Erythroblast (primary cell): Measurements from ENCODE around the gene RIT2.

ENCODE experiments used
- GATA1 ChIP-seq: IDR thresholded peaks from 2 replicates; pipeline ENCODE4 v1.6.1; 2011; ENCODE audit warnings: low read depth, mild to moderate bottlenecking, control low read depth, low read length, moderate library complexity
- POLR2A ChIP-seq: IDR thresholded peaks from 2 replicates; pipeline ENCODE4 v1.6.1; 2011; ENCODE audit warnings: mild to moderate bottlenecking, low read length

- TF ChIP-seq POLR2A (no peak), GATA1 (no peak)
These were observed 162.2 kb downstream of the RIT2 start for GRCh38 chr18:42953306-42953705.
